Retina (tissue), 1 donor: ENCODE measurements around the gene DAG1.

ENCODE experiments used
- DNase-seq: peaks from one replicate; pipeline ENCODE4 v3.0.0-alpha.2; 2016

Gene DAG1

DNA sequence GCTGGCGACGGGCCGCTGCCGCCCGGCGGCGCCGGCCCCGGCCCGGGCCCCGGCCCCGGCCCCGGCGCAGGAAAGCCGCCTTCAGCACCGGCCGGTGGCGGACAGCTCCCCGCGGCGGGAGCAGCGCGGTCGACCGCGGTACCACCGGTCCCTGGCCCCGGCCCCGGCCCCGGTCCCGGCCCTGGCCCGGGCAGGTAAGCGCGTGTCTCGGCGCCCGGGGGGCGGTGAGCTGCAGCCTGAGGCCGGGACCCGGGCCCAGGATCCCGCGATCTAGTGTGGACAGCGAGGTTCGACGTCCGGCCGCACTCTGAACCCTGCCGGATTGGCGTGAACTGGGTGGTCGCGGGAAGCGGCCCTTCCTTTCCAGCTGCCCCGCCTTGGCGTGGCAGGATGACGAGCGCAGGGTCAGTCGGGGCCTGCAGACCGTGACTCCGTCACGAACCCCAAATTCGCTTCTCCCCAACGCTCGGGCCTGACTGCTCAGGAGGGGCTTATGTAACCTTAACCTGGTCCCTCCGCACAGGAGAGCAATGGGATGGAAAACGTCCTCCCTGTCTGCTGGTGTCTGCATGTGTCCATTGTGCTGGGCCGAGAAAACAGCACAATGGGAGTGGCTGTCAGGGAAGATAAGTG lies 84.7 kb downstream of the DAG1 start:
- DNase-seq, result peak; percentile 87

DNA sequence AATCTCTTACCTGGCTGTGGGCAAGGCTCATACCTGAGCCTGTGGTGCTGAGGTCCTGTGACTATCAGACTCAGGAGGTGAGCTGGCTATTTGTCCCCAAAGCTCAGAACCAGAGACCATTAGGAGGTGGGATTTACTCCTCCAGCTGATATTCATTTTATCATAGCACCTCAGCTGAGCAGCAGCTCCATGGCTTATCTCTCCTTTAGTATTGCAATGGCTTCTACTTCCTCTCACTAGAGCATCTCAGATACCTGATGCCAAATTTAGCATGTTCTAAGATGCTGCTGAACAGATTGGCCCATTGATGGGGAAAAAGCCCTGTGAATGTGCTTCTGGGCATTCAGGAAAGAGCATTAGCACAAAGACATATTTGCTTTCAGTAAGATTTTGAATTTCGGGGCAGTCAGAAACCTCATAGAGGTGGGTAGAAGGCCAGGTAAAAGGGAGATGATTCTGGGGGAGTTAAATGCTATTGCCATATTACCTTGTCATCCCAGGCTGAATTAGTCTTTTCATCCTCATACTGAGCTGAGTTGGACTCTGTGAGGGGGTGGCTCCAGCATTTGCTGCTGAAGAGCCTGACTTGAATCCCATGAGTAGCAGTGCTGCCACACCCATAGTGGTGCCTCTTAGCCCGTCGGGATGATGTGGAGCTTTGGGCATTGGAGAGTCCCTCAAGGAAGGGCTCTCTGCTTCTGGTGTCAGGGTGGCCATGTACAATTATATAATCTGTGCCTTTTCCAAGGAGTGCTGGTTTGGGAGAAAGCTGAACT lies 86.6 kb downstream of the DAG1 start:
- no peak for DNase-seq

DNA sequence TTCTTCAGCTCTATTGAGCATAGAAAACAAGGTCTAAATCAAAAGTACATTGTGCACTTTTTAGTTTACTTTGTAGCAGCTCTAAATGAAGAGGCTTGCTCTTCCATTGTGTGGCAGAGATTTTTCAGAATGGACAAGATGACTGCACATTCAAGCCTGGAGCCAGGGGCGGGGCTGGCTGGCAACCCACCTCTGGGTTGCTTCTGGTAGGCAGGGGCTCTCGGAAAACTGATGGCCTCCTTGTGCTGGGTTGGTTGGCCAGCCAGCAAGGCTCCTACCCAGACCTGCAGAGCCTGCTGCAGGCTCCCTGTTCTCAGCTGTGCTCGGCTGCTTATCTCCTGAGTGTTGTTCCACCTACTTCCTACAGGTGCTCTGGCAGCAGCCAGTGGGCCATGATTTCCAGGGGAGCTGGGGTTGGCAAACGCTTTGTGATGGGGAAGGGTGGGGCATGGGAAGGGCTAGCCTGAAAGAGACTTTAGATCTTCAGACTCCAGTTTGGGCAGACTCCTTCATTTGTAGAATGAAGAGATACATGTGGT lies 93.0 kb downstream of the DAG1 start:
- no peak for DNase-seq

DNA sequence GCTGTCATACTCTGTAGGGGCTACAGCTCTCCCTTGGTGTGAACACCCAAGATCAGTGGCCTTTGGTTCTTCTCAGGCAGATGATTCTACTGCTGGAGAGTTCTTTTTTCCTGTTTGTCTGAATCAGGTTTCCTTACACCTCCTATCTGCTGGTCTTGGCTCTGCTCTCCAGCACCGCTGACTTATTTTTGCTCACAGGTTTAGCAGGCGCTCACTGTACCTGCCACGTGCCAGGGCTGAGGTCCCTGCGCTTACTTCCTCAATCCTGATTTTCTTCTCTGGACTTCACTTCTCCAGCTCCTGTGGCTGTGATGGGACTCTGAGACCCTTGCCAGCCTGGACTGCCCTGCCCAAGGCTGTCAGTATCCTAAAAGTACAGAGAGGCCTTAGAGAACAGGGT lies 93.7 kb downstream of the DAG1 start:
- DNase-seq, result no peak

DNA sequence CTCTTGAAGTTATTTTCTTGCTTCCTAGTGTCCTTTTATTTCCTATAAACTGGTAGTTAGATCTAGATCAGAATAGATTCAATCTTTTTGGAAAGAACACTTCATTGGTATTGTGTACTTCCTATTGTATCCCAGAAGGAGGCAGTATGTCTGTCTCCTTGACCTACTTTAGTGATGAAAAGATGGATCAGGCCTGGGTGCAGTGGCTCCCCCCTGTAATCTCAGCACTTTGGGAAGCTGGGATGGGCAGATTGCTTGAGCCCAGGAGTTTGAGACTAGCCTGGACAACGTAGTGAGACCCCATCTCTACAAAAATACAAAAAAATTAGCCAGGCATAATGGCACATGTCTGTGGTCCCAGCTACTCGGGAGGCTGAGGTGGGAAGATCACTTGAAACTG lies 96.2 kb downstream of the DAG1 start:
- no peak for DNase-seq

DNA sequence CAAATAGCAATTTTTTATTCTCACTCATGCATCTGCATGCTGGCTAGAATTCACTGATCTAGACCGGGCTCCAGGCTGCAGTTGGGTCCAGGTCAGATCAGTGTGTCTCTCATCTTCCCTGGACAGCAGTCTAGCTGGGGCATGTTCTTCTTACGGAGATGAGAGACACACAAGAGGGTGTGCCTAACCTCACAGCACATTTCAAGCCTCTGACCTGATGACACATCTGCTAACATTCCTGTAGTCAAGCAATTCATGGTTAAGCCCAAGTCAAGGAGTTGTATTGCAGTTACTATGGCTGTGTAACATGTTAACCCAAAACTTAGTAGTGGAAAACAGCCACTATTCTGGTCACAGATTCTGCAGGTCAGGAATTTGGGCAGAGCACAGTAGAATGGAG lies 97.3 kb downstream of the DAG1 start:
- DNase-seq, result no peak

DNA sequence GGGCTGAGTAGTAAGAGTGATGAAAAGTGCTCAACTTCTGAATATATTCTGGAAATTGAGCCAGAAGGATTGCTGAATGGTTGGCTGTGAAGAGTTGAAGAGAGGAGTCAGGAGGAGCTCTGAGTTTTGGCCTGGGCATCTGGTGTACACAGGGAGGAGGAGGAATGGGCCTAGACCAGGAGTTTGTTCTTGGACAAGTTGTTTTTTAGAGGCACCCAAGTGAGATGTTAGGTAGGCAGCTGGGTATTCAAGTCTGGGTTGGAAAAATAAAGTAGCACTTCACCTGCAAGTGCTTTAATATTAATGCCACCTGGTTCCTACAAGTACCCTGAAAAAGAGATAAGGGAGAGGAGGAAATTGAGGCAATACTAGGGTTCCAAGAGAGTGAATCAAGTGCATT lies 98.9 kb downstream of the DAG1 start:
- DNase-seq, result no peak

DNA sequence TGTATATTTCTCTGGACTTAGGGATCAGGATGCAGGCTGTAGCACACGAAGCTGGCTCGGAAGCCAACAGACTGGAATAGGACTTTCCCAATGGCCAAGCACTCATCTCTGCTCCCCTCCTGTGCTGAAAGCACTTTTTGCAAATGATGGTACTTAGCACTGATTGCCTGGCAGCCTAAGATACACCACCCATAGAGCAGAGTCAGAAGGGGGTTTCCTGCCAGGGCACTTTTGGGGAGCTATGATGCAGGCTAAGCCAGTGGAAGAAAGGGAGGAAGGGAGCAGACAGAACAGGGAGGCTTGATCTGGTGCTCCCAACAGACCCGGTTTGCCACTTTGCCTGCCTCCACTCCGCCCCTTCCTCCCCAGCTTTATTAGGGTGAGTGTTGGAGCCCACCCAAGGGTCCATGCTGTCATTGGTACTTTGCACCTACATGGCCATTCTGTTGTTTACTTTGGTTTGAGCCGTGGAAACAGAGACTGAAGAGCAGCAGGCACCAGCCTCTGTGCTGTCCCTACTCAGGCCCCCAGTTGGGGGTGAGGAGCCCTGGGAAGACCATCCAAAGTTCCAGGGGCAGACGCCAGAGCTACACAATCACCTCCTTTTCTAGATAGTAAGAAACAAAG lies 100.1 kb downstream of the DAG1 start:
- DNase-seq, result no peak

DNA sequence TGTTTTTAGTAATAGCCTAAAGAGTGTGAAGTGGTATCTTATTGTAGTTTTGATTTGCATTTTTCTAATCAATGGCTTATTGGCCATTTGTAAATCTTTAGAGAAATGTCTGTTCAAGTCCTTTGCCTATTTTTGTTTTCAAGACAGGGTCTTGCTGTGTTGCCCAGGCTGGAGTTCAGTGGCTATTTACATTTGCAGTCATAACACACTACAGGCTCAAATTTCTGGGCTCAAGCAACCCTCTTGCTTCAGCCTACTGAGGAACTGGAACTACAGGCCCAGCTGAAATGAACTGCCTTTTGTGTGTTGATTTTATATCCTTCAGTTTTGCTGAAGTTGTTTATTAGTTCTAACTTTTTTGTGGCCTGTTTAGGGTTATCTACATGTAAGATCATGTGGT lies 112.1 kb downstream of the DAG1 start:
- DNase-seq, result no peak
